GM12864 (cell line): ENCODE results near the gene ERCC4.

Experiments used
- DNase-seq: peaks from one replicate; pipeline ENCODE4 v3.0.0-alpha.2; 2011; ENCODE audit warnings: low read depth
- H3K4me3 ChIP-seq: 2 replicates; pipeline ENCODE4 v1.5.1; 2011; ENCODE audit warnings: mild to moderate bottlenecking, low read depth, low read length, control low read depth
- CTCF ChIP-seq: IDR thresholded peaks from 2 replicates; pipeline ENCODE4 v1.5.1; 2011; ENCODE audit warnings: low read depth, mild to moderate bottlenecking, moderate library complexity, low read length, control low read depth, inconsistent platforms; ENCODE audit errors: missing control alignments

The ERCC4 gene

GRCh38 chr16:13909872-13910303 is 10.1 kb upstream of the ERCC4 start:
- TF ChIP-seq CTCF, result no peak
- no peak overlapping the region for H3K4me3 ChIP-seq
- no peak for DNase-seq

- no peak for DNase-seq
- no peak for TF ChIP-seq CTCF
- no peak overlapping the region for H3K4me3 ChIP-seq
Measured at GRCh38 chr16:13911306-13911705, 8.6 kb upstream of the ERCC4 start.

GRCh38 chr16:13911871-13912270 is 8.1 kb upstream of the ERCC4 start:
- no peak for DNase-seq
- TF ChIP-seq CTCF, result no peak
- no peak overlapping the region for H3K4me3 ChIP-seq

GRCh38 chr16:13912891-13913290 is 7.1 kb upstream of the ERCC4 start:
- no peak overlapping the region for H3K4me3 ChIP-seq
- TF ChIP-seq CTCF, result no peak
- no peak for DNase-seq

GRCh38 chr16:13913374-13914292 is 6.3 kb upstream of the ERCC4 start:
- H3K4me3 ChIP-seq, result no peak overlapping the region
- TF ChIP-seq CTCF, result no peak
- DNase-seq, result no peak

- TF ChIP-seq CTCF, result no peak
- DNase-seq, result no peak
- H3K4me3 ChIP-seq, result no peak overlapping the region
Measured at GRCh38 chr16:13915033-13915635, 4.8 kb upstream of the ERCC4 start.

- H3K4me3 ChIP-seq, result peak overlapping the region; percentile 5; the same call in 1 of the 2 replicates
- DNase-seq, result no peak
- TF ChIP-seq CTCF, result no peak
Measured at GRCh38 chr16:13919330-13919682, 648 bp upstream of the ERCC4 start.
